Activated T-helper 17 cell treated with anti-CD3 and anti-CD28 coated beads, Interleukin-2, amount 50 U/mL, for 72 hours (primary cell): Measurements from ENCODE around the gene IMPDH2. TPM values are rescaled to one million over a fixed set of nuclear protein-coding genes. Genes with fewer than 3 reads are reported as not detected.

ENCODE experiments used
- ATAC-seq: fragments of 150-1000 bp; cut with Tn5 transposase; replicated peaks from 2 replicates; pipeline ENCODE4 v1.10.0; 2021; ENCODE audit warnings: mild to moderate bottlenecking, moderate library complexity
- H3K27ac Mint-ChIP-seq: one replicate; pipeline ENCODE4 v1.8.0; 2022; ENCODE audit warnings: mixed read lengths
- H3K27me3 Mint-ChIP-seq: one replicate; pipeline ENCODE4 v1.8.0; 2022; ENCODE audit warnings: mixed read lengths
- H3K36me3 Mint-ChIP-seq: one replicate; pipeline ENCODE4 v1.8.0; 2022; ENCODE audit warnings: low read depth, mild to moderate bottlenecking, mixed read lengths
- H3K4me1 Mint-ChIP-seq: one replicate; pipeline ENCODE4 v1.8.0; 2022; ENCODE audit warnings: mixed read lengths
- H3K4me3 Mint-ChIP-seq: one replicate; pipeline ENCODE4 v1.8.0; 2022; ENCODE audit warnings: mild to moderate bottlenecking, mixed read lengths
- H3K9me3 Mint-ChIP-seq: one replicate; pipeline ENCODE4 v1.8.0; 2022; ENCODE audit warnings: mixed read lengths
- total RNA-seq, 2 donors: library from RNA; stranded (reverse); gene quantifications; one replicate each; pipeline ENCODE4 v1.2.3, GENCODE V29; 2022

The IMPDH2 gene
- total RNA-seq, 2 donors from 2014 or later = 460 to 479 TPM

DNA sequence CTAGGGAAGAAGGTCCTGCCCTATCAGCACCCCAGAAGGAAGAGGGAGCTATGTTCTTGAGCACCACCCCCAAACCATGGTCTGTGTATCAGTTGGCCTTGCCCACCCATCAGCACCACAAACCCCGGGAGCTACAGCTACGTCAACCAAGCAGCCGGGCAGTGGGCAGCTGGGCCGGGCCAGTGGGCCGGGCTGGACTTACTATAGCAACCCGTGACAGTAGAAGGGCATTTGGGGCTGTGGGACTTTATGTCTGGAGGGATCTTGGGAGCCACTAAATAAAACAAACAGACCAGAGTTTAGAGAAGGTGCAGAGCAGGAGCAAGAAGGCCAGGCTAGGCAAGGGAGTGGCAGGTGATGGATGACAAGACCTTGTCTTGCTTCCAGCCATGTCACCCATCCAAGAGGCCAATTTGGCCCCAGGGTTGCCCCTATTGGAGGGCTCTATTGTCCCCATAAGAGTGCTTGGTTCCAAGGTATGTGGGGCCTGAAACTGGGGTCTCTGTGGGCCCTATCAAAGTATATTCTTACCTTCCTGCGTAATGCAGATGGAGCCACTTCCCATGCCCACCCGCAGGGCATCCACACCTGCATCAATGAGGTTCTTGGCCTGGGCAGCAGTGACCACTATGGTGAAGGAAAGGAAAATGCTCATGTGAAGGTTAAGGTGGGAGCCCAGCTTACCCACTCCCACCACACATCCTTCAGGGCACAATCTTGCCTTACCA, 3.2 kb downstream of the IMPDH2 start:
- Mint-ChIP-seq H3K36me3 (peaks cover 94% of the 10 kb centered on the region), H3K4me1 (peaks cover 32% of the 10 kb centered on the region), H3K27ac (peak overlapping the region; percentile 77), H3K4me3 (peak overlapping the region; percentile 94), H3K27me3 (no peaks in the 10 kb centered on the region), H3K9me3 (no peaks in the 10 kb centered on the region)
- ATAC-seq = no peak

DNA sequence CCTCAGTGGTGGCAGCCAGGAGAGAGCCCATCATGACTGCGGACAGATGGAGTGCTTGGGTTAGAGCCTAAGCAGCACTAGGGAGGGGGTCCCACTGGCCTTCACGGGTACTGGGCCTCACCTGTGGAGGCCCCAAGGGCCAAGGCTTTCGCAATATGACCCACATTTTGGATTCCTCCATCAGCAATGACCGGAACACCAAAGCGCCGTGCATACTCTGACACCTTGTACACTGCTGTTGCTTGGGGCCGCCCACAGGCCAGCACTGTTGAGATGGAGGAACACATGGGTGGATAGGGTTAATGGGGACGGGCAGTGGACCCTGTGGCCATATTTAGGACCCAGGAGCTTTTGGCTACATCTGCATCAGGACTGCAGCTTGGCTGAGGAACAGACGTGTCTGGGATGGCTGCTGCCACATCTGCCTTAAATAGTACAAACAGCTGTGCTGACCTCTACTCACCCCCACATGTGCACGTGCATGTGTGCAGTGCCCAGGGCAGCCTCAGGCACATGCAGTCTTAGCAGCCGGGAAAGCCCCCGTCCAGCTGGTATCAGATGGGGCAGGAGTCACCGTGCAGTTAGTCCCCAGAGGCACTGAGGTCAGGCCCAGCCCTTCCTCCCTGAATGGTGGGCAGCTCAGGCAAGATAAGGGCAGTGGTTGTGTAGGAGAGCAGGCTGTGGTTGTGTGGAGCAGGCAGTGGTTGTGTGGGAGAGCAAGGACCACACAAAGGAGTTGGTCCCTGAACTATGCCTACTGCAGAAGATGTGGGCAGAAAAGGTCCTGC, 4.0 kb downstream of the IMPDH2 start:
- no peak for ATAC-seq
- peak overlapping the region; percentile 94 for H3K4me3 Mint-ChIP-seq
- peaks cover 87% of the 10 kb centered on the region for H3K36me3 Mint-ChIP-seq

DNA sequence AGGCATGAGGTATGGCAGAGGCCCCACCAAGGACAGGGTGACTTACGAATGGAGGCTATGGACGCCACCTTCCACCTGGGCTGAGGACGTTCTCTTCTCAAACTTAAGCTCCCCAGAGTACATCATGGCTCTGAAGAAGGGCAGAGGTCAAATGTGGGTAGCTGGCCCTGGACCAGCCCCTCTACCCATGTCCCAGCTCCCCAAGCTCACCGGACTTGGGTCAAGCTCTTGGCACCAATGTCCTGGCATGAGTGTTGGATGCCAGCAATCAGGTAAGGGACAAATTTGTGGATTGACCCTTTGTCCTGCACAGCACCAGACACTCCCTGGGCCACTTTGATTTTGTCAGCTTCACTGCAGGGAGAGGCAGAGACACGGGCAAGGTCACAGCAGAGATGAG, 4.7 kb downstream of the IMPDH2 start:
- no peak for ATAC-seq
- peaks cover 79% of the 10 kb centered on the region for H3K36me3 Mint-ChIP-seq
- H3K27me3 Mint-ChIP-seq = no peaks in the 10 kb centered on the region
- no peak overlapping the region for H3K27ac Mint-ChIP-seq
- H3K9me3 Mint-ChIP-seq = no peaks in the 10 kb centered on the region
- H3K4me3 Mint-ChIP-seq = peak overlapping the region; percentile 90
- H3K4me1 Mint-ChIP-seq = peaks cover 32% of the 10 kb centered on the region

More for the DNA sequence above, 4.0 kb downstream of the IMPDH2 start:
- peaks cover 32% of the 10 kb centered on the region for H3K4me1 Mint-ChIP-seq
- no peaks in the 10 kb centered on the region for H3K9me3 Mint-ChIP-seq
- no peaks in the 10 kb centered on the region for H3K27me3 Mint-ChIP-seq
- H3K27ac Mint-ChIP-seq = peak overlapping the region; percentile 77

DNA sequence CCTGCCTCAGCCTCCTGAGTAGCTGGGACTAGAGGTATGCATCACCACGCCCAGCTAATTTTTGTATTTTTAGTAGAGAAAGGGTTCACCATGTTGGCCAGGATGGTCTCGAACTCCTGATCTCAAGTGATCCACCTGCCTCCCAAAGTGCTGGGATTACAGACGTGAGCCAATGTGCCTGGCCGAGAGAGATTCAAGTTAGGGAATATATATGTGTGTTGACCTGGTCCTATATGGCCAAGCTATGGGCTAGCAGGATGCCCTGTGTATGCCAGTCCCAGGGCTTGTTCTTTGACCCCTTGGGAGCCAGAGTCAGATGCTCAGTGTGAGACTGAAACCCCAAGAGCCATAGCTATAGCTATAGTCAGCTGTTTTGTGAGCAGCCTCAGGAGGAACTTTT, 5.4 kb downstream of the IMPDH2 start:
- Mint-ChIP-seq H3K4me1 (peaks cover 32% of the 10 kb centered on the region), H3K27ac (no peak overlapping the region), H3K36me3 (peaks cover 73% of the 10 kb centered on the region)

DNA sequence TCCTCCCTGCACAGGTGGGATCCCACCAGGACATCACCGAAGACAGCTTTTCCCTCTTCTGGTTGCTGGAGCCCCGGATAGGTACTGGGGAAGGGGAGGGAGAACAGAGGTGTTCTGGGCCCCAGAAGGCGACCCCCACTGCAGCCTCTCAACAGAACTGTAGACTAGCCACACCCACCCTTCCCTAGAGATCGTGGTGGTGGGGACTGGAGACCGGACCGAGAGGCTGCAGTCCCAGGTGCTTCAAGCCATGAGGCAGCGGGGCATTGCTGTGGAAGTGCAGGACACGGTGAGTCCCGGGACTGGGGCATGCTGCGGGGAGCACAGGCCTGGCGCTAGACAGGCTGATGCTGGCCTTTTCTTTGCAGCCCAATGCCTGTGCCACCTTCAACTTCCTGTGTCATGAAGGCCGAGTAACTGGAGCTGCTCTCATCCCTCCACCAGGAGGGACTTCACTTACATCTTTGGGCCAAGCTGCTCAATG, 6.5 kb downstream of the IMPDH2 start:
- Mint-ChIP-seq H3K36me3 (peaks cover 62% of the 10 kb centered on the region), H3K27ac (peak overlapping the region; percentile 94), H3K27me3 (no peaks in the 10 kb centered on the region), H3K4me1 (peaks cover 23% of the 10 kb centered on the region), H3K4me3 (peak overlapping the region; percentile 90), H3K9me3 (no peaks in the 10 kb centered on the region)
- no peak for ATAC-seq

More for the DNA sequence above, 5.4 kb downstream of the IMPDH2 start:
- Mint-ChIP-seq H3K4me3 (peak overlapping the region; percentile 90), H3K9me3 (no peaks in the 10 kb centered on the region), H3K27me3 (no peaks in the 10 kb centered on the region)
- no peak for ATAC-seq

DNA sequence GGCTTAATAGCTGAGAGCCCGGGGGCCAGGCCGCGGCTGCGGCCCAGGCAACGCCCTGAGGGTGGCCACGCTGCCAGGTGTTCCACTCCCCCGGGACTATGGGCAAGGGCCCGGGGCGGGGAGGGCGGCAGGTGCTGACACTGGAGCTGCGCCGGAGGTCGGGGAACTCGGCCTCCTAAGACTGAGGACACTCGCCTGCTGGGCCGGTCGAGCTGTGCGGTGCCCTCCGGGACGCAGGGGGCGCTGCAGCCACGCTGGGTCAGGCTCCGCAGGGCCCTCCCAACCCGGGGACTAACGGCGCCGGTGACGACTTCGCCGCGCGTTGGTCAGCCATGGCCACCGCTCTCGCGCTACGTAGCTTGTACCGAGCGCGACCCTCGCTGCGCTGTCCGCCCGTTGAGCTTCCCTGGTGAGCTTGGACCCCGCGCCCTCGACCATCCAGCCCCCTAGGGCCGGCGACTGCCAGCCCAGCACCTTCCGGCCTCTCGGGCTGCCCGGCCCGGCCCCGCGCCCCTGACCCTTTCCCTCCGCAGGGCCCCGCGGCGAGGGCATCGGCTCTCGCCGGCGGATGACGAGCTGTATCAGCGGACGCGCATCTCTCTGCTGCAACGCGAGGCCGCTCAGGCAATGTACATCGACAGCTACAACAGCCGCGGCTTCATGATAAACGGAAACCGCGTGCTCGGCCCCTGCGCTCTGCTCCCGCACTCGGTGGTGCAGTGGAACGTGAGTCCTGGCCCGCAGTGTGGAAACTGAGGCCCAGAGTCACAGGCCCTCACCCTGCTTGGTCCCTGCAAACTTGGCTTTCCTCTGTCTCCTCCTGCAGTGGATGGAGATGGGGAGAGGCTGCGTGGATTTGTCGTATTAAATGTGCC, 7.1 kb downstream of the IMPDH2 start, which contains the start of gene NDUFAF3:
Gene NDUFAF3, plus strand, starts transcription at position 309 of the 875 bp plus-strand sequence. Its CDS starts 24 bp downstream, at position 333.
- H3K4me1 Mint-ChIP-seq = peaks cover 19% of the 10 kb centered on the region

DNA sequence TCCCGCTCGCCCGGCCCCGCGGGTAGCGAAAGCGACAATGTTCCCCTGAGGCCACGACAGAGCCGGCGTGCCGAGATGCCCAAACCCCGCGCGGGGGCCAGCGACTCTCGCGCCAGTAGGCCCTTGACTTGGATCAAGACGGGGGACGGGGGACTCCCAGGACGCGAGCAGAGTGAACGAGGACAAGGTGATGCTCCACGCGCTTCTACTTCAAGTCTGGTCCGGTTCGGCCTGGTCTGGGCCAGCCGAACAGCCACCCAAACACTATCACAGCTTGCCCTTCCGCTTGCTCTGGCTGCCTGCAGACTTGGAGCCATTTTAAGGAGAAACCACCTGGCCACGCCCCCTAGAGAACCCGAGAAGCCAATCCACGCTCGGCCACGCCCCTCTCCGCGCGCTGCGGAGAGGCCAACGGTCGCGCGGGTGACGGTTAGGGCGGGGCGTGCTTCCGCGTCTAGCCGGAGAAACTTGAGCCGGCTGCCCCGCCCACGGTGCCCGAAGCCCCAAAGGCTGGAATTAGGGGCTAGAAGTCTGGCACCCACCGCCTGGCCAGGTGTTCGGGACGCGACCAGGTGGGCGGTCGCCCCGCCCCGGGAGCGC, 7.9 kb downstream of the IMPDH2 start:
- Mint-ChIP-seq H3K27ac (peak overlapping the region; percentile 94), H3K36me3 (peaks cover 48% of the 10 kb centered on the region), H3K4me3 (peak overlapping the region; percentile 90), H3K27me3 (no peaks in the 10 kb centered on the region), H3K9me3 (no peaks in the 10 kb centered on the region), H3K4me1 (peaks cover 11% of the 10 kb centered on the region)
- peak; percentile 80 for ATAC-seq

More for the DNA sequence above, 7.1 kb downstream of the IMPDH2 start, which contains the start of gene NDUFAF3:
- peak; percentile 84 for ATAC-seq
- no peaks in the 10 kb centered on the region for H3K27me3 Mint-ChIP-seq
- peak within 1 kb of the TSS; percentile 94 for H3K27ac Mint-ChIP-seq
- peaks cover 55% of the 10 kb centered on the region for H3K36me3 Mint-ChIP-seq
- H3K4me3 Mint-ChIP-seq = peak within 1 kb of the TSS; percentile 90
- no peaks in the 10 kb centered on the region for H3K9me3 Mint-ChIP-seq

DNA sequence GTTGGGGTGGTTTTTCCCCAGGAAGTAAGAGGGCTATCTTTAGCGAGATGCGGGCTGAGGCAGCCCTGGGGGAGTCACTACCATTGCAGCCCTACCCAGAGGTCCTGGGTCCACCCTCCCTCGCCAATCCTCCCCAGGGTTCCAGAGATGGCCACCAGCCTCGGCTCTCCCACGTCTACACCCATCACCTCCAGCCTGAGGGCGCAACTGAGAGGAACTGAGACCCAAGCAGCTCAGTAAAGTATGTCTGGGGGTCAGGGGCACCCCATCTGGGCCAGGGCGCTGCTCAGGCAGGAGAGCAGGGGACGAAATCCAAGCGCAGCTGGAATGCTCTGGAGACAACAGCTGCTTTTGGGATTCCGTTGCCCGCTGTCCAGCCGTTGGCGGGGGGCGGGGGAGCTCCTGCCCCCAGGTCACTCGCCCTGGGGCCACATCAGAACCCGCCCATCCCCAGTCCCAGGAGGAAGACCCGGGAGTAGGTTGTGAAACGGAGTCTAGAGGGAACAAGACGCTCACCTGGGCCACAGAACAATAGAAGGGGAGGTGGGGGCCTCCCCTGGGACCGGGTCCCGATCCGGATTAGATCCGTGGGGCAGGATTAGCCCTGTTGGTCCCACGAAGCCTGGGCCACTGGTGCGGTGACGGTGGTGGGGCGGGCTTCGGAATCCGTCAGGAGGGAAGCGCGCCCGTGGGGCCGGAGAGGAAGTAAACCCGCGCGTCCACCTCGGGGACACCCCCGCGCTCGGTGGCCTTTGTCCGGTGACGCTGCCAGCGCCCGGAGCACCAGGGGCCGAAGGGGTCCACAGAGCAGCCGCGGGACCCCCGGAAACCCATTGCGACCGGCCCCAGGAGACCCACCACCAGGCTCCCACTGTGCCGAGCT, 8.6 kb downstream of the IMPDH2 start:
- Mint-ChIP-seq H3K27me3 (no peaks in the 10 kb centered on the region), H3K4me3 (peak overlapping the region; percentile 90), H3K36me3 (peaks cover 46% of the 10 kb centered on the region), H3K4me1 (peaks cover 8% of the 10 kb centered on the region), H3K27ac (peak overlapping the region; percentile 94), H3K9me3 (no peaks in the 10 kb centered on the region)
- no peak for ATAC-seq

DNA sequence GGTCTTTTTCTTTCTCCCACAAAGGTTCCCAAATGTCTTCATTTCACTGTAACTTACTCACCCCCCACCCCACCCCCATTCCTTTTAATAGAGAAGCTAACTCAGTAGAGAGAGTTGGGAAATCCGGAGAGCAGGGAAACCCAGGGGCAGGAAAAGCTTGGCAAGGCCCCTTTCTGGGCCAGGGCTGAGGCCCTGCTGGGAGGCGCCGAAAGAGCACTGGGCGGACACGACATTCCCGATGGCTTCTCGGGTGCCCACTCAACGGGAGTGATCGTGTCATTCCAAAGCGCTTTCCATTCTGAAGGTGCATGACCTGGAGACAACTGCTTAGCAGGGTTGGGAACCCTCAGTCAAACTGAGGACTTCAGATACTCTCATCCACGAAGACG, 9.3 kb downstream of the IMPDH2 start:
- Mint-ChIP-seq H3K9me3 (no peaks in the 10 kb centered on the region), H3K27ac (peak overlapping the region; percentile 94), H3K4me3 (peak overlapping the region; percentile 90), H3K4me1 (peaks cover 5% of the 10 kb centered on the region), H3K27me3 (no peaks in the 10 kb centered on the region), H3K36me3 (peaks cover 46% of the 10 kb centered on the region)
- no peak for ATAC-seq

DNA sequence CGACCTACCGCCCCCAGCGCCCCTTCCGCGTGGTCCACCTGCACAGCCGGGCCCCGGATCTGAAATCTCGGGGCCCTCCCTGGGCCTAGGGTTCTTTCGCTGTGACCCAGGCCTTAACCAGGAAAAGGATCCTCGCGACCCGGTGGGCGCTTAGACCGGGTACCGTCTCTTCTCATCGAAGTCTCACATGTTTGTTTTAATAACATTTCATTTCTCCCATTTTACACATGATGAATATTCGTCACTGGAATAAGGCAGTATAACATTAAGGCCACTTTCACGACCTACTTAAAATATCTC, 10.5 kb downstream of the IMPDH2 start:
- ATAC-seq = no peak
- no peaks in the 10 kb centered on the region for H3K9me3 Mint-ChIP-seq

DNA sequence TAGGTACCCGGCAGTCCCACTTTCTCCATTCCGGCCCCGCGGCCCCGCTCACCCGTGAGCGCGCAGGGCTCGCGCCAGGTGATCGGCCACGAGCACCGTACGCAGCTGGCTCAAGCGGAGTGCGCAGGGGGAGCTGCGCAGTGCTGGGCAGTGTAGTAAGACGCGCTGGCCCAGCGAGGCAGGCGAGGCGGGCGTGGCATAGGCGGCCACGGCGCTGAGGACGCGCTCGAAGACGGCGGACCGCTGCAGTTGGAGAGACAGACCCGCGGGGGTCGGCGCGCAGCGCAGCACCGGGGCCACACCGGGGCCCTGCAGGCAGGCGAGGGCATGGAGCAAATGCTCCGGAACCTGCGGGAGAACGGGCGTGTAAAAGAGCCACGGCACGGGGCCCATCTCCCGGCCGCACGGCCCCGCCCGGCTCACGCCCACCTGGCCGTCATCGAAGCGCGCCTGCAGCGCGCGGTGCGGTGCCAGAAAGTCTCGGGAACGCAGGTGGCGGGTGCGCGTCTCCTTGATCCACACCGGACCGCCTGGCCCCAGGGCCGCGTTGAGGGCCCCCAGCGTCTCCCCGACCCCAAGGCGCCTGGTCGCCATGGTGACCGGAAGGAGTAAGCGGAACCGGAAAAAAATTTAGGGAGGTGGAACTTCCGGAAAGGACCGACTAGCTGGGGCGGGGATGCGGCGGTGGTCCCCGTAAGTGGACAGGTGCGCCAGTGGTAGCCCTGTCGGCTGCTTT, 11.1 kb downstream of the IMPDH2 start, which contains the start of gene DALRD3:
Gene DALRD3, minus strand, starts transcription at position 610 of the 736 bp plus-strand sequence. Its CDS starts 16 bp downstream, at position 594.
- peak within 1 kb of the TSS; percentile 90 for H3K4me3 Mint-ChIP-seq
- no peaks in the 10 kb centered on the region for H3K9me3 Mint-ChIP-seq
- H3K27me3 Mint-ChIP-seq = no peaks in the 10 kb centered on the region
- H3K4me1 Mint-ChIP-seq = peaks cover 3% of the 10 kb centered on the region
- peak within 1 kb of the TSS; percentile 94 for H3K27ac Mint-ChIP-seq
- peaks cover 45% of the 10 kb centered on the region for H3K36me3 Mint-ChIP-seq
- ATAC-seq = peak; percentile 7

More for the DNA sequence above, 10.5 kb downstream of the IMPDH2 start:
- H3K4me1 Mint-ChIP-seq = peaks cover 5% of the 10 kb centered on the region
- no peaks in the 10 kb centered on the region for H3K27me3 Mint-ChIP-seq
- H3K27ac Mint-ChIP-seq = peak overlapping the region; percentile 90
- peak overlapping the region; percentile 90 for H3K4me3 Mint-ChIP-seq
- H3K36me3 Mint-ChIP-seq = peaks cover 46% of the 10 kb centered on the region

DNA sequence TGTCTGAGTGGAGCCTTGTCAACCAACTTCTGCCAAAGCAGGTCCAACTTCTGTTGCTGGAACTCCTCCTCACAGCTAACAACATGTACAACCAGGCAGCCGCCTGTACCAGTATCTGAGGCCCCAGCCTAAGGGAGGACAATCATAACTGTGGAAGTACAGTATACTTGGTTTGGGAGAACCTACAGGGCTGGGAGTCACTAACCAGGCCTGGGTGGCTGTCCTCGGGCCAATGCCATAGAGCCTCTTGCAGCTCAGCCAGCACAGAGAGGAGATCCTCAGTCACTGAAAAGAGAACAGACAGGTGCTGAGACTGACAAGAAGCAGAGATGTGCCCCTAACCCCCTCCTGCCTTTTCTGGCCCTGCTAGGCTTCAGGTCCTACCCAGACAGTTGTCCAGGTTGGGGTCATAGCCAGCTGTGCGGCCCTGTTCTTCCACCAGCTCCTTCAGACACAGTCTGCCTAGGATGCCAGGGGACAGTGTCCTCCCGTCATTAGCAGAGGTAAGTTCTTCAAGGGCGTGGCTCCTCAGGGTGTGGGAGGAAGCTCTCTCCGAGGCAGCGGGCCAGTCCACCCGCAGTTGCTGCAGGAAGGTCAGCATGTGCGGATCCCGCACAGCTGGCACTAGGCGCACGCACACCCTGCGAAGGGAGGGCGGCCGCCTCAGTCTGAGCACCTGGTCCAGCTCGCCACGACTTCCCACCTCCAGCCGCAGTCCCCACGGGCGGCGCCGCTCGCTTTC, 11.8 kb downstream of the IMPDH2 start:
- H3K9me3 Mint-ChIP-seq = no peaks in the 10 kb centered on the region
- no peaks in the 10 kb centered on the region for H3K4me1 Mint-ChIP-seq
- peak overlapping the region; percentile 90 for H3K4me3 Mint-ChIP-seq
- H3K27me3 Mint-ChIP-seq = no peaks in the 10 kb centered on the region
- peak overlapping the region; percentile 68 for H3K27ac Mint-ChIP-seq
- peaks cover 39% of the 10 kb centered on the region for H3K36me3 Mint-ChIP-seq
- ATAC-seq = no peak
